ENCODE data around the gene LRRTM4.

LRRTM4 gene

DNA sequence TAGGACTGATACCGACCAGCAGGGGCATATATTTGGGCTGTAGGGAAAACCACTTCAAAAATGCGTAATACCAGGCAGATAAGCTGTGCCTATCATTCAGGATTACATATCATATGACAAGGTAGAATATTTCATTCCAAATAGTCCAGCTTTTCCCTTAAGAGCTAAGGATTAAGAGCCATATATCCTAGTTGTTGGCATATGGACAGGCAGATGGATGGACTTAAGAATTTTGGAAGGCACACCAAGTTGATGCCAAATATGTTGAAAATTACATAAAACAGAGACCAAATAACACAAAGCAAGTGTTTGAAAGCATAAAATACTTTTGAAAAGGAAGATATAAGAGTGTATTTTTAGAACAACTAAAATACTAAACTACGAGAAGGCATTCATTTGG is 52.1 kb downstream of the LRRTM4 start:
- Histone ChIP-seq H3K36me3 (ENCODE audit: control insufficient read depth in 1 of 2, insufficient read depth in 2 of 2, low read length in 2 of 2) (no peaks in the 10 kb centered on the region), H3K4me1 (ENCODE audit: control insufficient read depth in 1 of 2, insufficient read depth in 2 of 2, low read length in 2 of 2) (no peaks in the 10 kb centered on the region), H3K27ac (ENCODE audit: low read length) (no peak overlapping the region), H3K27me3 (ENCODE audit: low read depth, low read length) (no peaks in the 10 kb centered on the region), H3K9me3 (ENCODE audit: control insufficient read depth in 1 of 2, low read length in 2 of 2) (no peaks in the 10 kb centered on the region), H3K4me3 (ENCODE audit: low read depth in 1 of 2, low read length in 2 of 2) (no peak overlapping the region)

GRCh38 chr2:77469106-77469505 is 53.1 kb downstream of the LRRTM4 start:
- Histone ChIP-seq H3K9me3 (ENCODE audit: control insufficient read depth in 1 of 2, low read length in 2 of 2) (no peaks in the 10 kb centered on the region), H3K27ac (ENCODE audit: low read length) (no peak overlapping the region)

GRCh38 chr2:77459840-77460239 is 62.3 kb downstream of the LRRTM4 start:
- H3K4me3 ChIP-seq (ENCODE audit: low read depth in 1 of 2, low read length in 2 of 2) = no peak overlapping the region
- H3K27ac ChIP-seq (ENCODE audit: low read length) = no peak overlapping the region
- H3K36me3 ChIP-seq (ENCODE audit: control insufficient read depth in 1 of 2, insufficient read depth in 2 of 2, low read length in 2 of 2) = no peaks in the 10 kb centered on the region
- H3K27me3 ChIP-seq (ENCODE audit: low read depth, low read length) = no peaks in the 10 kb centered on the region
- no peaks in the 10 kb centered on the region for H3K4me1 ChIP-seq (ENCODE audit: control insufficient read depth in 1 of 2, insufficient read depth in 2 of 2, low read length in 2 of 2)
- no peaks in the 10 kb centered on the region for H3K9me3 ChIP-seq (ENCODE audit: control insufficient read depth in 1 of 2, low read length in 2 of 2)

More at GRCh38 chr2:77469106-77469505, 53.1 kb downstream of the LRRTM4 start:
- Histone ChIP-seq H3K4me1 (ENCODE audit: control insufficient read depth in 1 of 2, insufficient read depth in 2 of 2, low read length in 2 of 2) (no peaks in the 10 kb centered on the region), H3K27me3 (ENCODE audit: low read depth, low read length) (no peaks in the 10 kb centered on the region), H3K4me3 (ENCODE audit: low read depth in 1 of 2, low read length in 2 of 2) (no peak overlapping the region), H3K36me3 (ENCODE audit: control insufficient read depth in 1 of 2, insufficient read depth in 2 of 2, low read length in 2 of 2) (no peaks in the 10 kb centered on the region)

DNA sequence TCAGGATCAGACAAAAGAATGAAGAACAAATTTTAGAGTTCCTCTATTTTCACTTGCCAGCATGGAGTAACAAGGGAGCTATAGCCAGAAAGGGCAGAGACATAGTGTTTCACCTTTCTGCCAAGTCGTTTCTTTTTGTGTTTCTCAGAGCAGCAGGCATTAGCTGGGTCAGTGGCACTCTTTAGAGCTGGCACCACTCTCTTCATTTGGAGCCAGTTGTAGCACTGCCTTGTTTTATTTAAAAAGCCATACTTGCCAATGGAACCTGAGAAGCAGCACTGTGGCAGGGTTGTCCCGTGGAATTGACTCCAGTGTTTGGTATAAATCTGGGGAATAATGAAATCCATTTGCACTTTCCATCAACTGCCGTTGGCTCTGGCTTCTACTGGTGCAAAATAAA is 64.0 kb downstream of the LRRTM4 start:
- no peaks in the 10 kb centered on the region for H3K27me3 ChIP-seq (ENCODE audit: low read depth, low read length)
- H3K36me3 ChIP-seq (ENCODE audit: control insufficient read depth in 1 of 2, insufficient read depth in 2 of 2, low read length in 2 of 2) = no peaks in the 10 kb centered on the region
- no peaks in the 10 kb centered on the region for H3K9me3 ChIP-seq (ENCODE audit: control insufficient read depth in 1 of 2, low read length in 2 of 2)
- H3K4me3 ChIP-seq (ENCODE audit: low read depth in 1 of 2, low read length in 2 of 2) = no peak overlapping the region
- no peaks in the 10 kb centered on the region for H3K4me1 ChIP-seq (ENCODE audit: control insufficient read depth in 1 of 2, insufficient read depth in 2 of 2, low read length in 2 of 2)
- H3K27ac ChIP-seq (ENCODE audit: low read length) = no peak overlapping the region

- Histone ChIP-seq H3K27ac (ENCODE audit: low read length) (no peak overlapping the region), H3K4me3 (ENCODE audit: low read depth in 1 of 2, low read length in 2 of 2) (no peak overlapping the region), H3K27me3 (ENCODE audit: low read depth, low read length) (no peaks in the 10 kb centered on the region), H3K36me3 (ENCODE audit: control insufficient read depth in 1 of 2, insufficient read depth in 2 of 2, low read length in 2 of 2) (no peaks in the 10 kb centered on the region), H3K9me3 (ENCODE audit: control insufficient read depth in 1 of 2, low read length in 2 of 2) (no peaks in the 10 kb centered on the region), H3K4me1 (ENCODE audit: control insufficient read depth in 1 of 2, insufficient read depth in 2 of 2, low read length in 2 of 2) (no peaks in the 10 kb centered on the region)
Measured at GRCh38 chr2:77457665-77458064, 64.5 kb downstream of the LRRTM4 start.

DNA sequence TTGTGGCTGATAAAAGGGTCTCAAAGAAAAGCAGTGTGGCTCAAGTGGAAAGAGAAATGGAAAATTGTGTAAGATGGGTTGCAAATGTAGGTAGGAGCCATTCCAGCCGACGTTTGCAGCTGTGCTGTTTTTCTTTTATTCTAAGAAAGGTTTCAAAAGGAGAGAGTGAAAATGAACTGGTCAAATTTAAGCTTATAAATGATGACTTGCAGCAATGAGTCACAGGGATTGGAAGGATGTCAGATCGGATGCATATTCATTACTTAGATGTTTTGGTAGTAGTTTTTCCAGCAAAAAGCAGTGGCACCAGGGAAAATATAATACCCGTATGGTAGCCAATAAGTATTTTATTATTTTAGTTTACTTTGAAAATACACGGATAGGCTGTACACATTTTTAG is 79.1 kb downstream of the LRRTM4 start:
- Histone ChIP-seq H3K4me3 (ENCODE audit: low read depth in 1 of 2, low read length in 2 of 2) (no peak overlapping the region), H3K27ac (ENCODE audit: low read length) (no peak overlapping the region), H3K9me3 (ENCODE audit: control insufficient read depth in 1 of 2, low read length in 2 of 2) (no peaks in the 10 kb centered on the region), H3K27me3 (ENCODE audit: low read depth, low read length) (no peaks in the 10 kb centered on the region), H3K4me1 (ENCODE audit: control insufficient read depth in 1 of 2, insufficient read depth in 2 of 2, low read length in 2 of 2) (no peaks in the 10 kb centered on the region), H3K36me3 (ENCODE audit: control insufficient read depth in 1 of 2, insufficient read depth in 2 of 2, low read length in 2 of 2) (no peaks in the 10 kb centered on the region)

- no peaks in the 10 kb centered on the region for H3K4me1 ChIP-seq (ENCODE audit: control insufficient read depth in 1 of 2, insufficient read depth in 2 of 2, low read length in 2 of 2)
- H3K4me3 ChIP-seq (ENCODE audit: low read depth in 1 of 2, low read length in 2 of 2) = no peak overlapping the region
- H3K27ac ChIP-seq (ENCODE audit: low read length) = no peak overlapping the region
- no peaks in the 10 kb centered on the region for H3K36me3 ChIP-seq (ENCODE audit: control insufficient read depth in 1 of 2, insufficient read depth in 2 of 2, low read length in 2 of 2)
- H3K27me3 ChIP-seq (ENCODE audit: low read depth, low read length) = no peaks in the 10 kb centered on the region
- no peaks in the 10 kb centered on the region for H3K9me3 ChIP-seq (ENCODE audit: control insufficient read depth in 1 of 2, low read length in 2 of 2)
Measured at GRCh38 chr2:77434880-77435279, 87.3 kb downstream of the LRRTM4 start.

- Histone ChIP-seq H3K36me3 (ENCODE audit: control insufficient read depth in 1 of 2, insufficient read depth in 2 of 2, low read length in 2 of 2) (no peaks in the 10 kb centered on the region), H3K9me3 (ENCODE audit: control insufficient read depth in 1 of 2, low read length in 2 of 2) (no peaks in the 10 kb centered on the region), H3K27ac (ENCODE audit: low read length) (no peak overlapping the region), H3K4me3 (ENCODE audit: low read depth in 1 of 2, low read length in 2 of 2) (no peak overlapping the region), H3K27me3 (ENCODE audit: low read depth, low read length) (no peaks in the 10 kb centered on the region), H3K4me1 (ENCODE audit: control insufficient read depth in 1 of 2, insufficient read depth in 2 of 2, low read length in 2 of 2) (no peaks in the 10 kb centered on the region)
Measured at GRCh38 chr2:77428946-77429345, 93.2 kb downstream of the LRRTM4 start.

DNA sequence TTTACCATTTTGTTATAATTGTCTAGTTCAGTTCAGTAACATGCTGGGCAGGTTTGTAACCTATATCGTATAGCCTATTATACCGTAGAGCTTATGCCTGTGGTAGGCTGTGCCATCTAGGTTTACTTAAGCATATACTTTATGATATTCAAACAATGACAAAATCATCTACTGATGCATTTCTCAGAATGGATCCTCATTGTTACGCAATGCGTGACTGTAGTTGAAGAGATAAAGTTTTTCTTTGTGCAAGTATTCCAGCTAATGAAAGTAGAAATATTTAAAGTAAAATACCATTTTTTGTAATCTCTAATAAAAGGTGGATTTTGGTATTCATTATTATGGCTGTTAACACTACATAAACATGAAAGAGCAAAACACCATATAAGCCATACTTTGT is 100.2 kb downstream of the LRRTM4 start:
- Histone ChIP-seq H3K27ac (ENCODE audit: low read length) (no peak overlapping the region), H3K27me3 (ENCODE audit: low read depth, low read length) (no peaks in the 10 kb centered on the region), H3K4me3 (ENCODE audit: low read depth in 1 of 2, low read length in 2 of 2) (no peak overlapping the region), H3K4me1 (ENCODE audit: control insufficient read depth in 1 of 2, insufficient read depth in 2 of 2, low read length in 2 of 2) (no peaks in the 10 kb centered on the region), H3K9me3 (ENCODE audit: control insufficient read depth in 1 of 2, low read length in 2 of 2) (no peaks in the 10 kb centered on the region), H3K36me3 (ENCODE audit: control insufficient read depth in 1 of 2, insufficient read depth in 2 of 2, low read length in 2 of 2) (no peaks in the 10 kb centered on the region)

DNA sequence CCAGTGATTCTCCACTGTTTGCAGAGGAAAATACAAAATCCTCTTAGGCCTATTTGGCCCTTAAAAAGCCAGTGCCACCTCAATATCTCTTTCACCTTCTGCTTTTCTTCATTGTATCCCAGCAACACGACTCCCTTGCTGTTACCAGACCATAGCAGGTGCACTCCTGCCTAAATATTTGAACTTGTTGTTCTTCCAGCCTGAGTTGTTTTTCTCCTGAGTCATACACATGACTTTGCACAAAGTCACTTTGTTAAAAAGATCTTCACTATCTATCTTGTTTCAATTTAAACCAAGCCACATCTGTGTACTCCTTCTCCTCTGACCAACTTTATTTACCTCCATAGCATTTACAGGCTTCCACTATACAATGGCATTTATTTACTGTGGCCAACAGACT is 103.6 kb downstream of the LRRTM4 start:
- no peaks in the 10 kb centered on the region for H3K4me1 ChIP-seq (ENCODE audit: control insufficient read depth in 1 of 2, insufficient read depth in 2 of 2, low read length in 2 of 2)
- H3K27ac ChIP-seq (ENCODE audit: low read length) = no peak overlapping the region
- H3K27me3 ChIP-seq (ENCODE audit: low read depth, low read length) = no peaks in the 10 kb centered on the region
- H3K9me3 ChIP-seq (ENCODE audit: control insufficient read depth in 1 of 2, low read length in 2 of 2) = no peaks in the 10 kb centered on the region
- no peaks in the 10 kb centered on the region for H3K36me3 ChIP-seq (ENCODE audit: control insufficient read depth in 1 of 2, insufficient read depth in 2 of 2, low read length in 2 of 2)
- no peak overlapping the region for H3K4me3 ChIP-seq (ENCODE audit: low read depth in 1 of 2, low read length in 2 of 2)

DNA sequence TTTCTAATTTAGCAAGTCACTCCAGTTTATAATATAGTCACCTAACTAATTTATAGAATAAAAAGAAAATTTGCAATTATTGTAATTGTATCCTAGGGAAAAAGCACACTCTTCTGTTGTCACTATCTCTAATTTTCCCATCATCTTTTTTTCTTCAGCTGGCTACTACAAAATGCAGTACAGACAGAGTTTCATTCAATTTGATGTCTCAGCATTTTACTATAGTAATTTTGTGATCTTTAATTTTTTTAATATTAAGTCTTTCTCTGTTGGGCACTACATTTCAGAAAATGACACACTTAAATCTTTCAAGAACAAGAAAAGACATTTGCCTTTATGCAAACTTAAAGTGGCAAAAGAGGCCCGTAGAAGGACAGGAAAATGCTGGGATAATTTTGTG is 118.0 kb downstream of the LRRTM4 start:
- H3K36me3 ChIP-seq (ENCODE audit: control insufficient read depth in 1 of 2, insufficient read depth in 2 of 2, low read length in 2 of 2) = no peaks in the 10 kb centered on the region
- H3K4me3 ChIP-seq (ENCODE audit: low read depth in 1 of 2, low read length in 2 of 2) = no peak overlapping the region
- no peaks in the 10 kb centered on the region for H3K27me3 ChIP-seq (ENCODE audit: low read depth, low read length)
- no peak overlapping the region for H3K27ac ChIP-seq (ENCODE audit: low read length)
- H3K9me3 ChIP-seq (ENCODE audit: control insufficient read depth in 1 of 2, low read length in 2 of 2) = no peaks in the 10 kb centered on the region
- no peaks in the 10 kb centered on the region for H3K4me1 ChIP-seq (ENCODE audit: control insufficient read depth in 1 of 2, insufficient read depth in 2 of 2, low read length in 2 of 2)

DNA sequence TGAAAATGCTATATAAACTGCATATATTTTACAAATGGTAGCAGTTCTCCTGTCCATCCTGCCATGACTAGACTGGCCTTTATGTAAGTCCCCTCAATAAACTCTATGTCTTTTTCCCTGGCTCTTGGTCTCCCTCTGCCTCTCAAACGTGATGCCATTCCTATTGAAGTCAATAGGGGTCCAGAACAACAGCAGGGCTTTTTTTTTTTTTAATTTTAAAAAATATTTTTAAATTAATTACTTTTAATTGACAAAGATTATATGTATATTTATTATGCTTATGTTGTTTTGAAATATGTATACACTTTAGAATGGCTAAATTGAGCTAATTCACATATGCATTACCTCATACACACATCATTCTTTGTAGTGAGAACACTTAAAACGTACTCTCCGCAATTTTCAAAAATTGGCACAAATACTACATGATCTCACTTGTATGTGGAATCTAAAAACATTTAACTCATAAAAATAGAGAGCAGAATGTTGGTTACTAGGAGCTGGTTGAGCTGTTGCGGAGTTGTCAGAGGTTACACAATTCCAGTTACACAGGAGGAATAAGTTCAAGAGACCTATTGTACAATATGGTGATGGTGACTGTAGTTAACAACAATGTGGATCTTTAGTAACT is 123.1 kb downstream of the LRRTM4 start:
- Histone ChIP-seq H3K36me3 (ENCODE audit: control insufficient read depth in 1 of 2, insufficient read depth in 2 of 2, low read length in 2 of 2) (no peaks in the 10 kb centered on the region), H3K27me3 (ENCODE audit: low read depth, low read length) (no peaks in the 10 kb centered on the region), H3K4me1 (ENCODE audit: control insufficient read depth in 1 of 2, insufficient read depth in 2 of 2, low read length in 2 of 2) (no peaks in the 10 kb centered on the region), H3K4me3 (ENCODE audit: low read depth in 1 of 2, low read length in 2 of 2) (no peak overlapping the region), H3K9me3 (ENCODE audit: control insufficient read depth in 1 of 2, low read length in 2 of 2) (no peaks in the 10 kb centered on the region), H3K27ac (ENCODE audit: low read length) (no peak overlapping the region)
